ENCODE measurements around the gene LMF1. TPM values are rescaled to one million over a fixed set of nuclear protein-coding genes. Genes with fewer than 3 reads are reported as not detected.

The LMF1 gene
- total and polyA plus RNA-seq, 3 donors from 2014 or later = 12.5 to 83.4 (median 66.6) TPM

GRCh38 chr16:1005286-1005685 is 34.5 kb upstream of the LMF1 start:
- intact Hi-C loops (cut with DNase I; ENCODE audit: low total_unique reads) = no loop called here
- Histone ChIP-seq H3K36me3 (ENCODE audit: low read depth, missing control alignments) (no peaks in the 10 kb centered on the region), H3K27ac (no peak overlapping the region), H3K27me3 (no peaks in the 10 kb centered on the region), H3K9me3 (no peaks in the 10 kb centered on the region), H3K4me3 (no peak overlapping the region), H3K4me1 (no peaks in the 10 kb centered on the region)
- no peak for DNase-seq
- WGBS, 2 donors = 90 to 93% methylated on average over 11 of the region's 11 CpGs
- TF ChIP-seq, protein P1, sequence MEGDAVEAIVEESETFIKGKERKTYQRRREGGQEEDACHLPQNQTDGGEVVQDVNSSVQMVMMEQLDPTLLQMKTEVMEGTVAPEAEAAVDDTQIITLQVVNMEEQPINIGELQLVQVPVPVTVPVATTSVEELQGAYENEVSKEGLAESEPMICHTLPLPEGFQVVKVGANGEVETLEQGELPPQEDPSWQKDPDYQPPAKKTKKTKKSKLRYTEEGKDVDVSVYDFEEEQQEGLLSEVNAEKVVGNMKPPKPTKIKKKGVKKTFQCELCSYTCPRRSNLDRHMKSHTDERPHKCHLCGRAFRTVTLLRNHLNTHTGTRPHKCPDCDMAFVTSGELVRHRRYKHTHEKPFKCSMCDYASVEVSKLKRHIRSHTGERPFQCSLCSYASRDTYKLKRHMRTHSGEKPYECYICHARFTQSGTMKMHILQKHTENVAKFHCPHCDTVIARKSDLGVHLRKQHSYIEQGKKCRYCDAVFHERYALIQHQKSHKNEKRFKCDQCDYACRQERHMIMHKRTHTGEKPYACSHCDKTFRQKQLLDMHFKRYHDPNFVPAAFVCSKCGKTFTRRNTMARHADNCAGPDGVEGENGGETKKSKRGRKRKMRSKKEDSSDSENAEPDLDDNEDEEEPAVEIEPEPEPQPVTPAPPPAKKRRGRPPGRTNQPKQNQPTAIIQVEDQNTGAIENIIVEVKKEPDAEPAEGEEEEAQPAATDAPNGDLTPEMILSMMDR (IDR thresholded peaks at IDR 0.05) = no peak
- no peak for TF ChIP-seq POLR2A (IDR thresholded peaks at IDR 0.05)

GRCh38 chr16:1003391-1004347 is 32.9 kb upstream of the LMF1 start:
- Histone ChIP-seq H3K9me3 (no peaks in the 10 kb centered on the region), H3K27ac (no peak overlapping the region), H3K4me1 (no peaks in the 10 kb centered on the region), H3K4me3 (no peak overlapping the region), H3K27me3 (no peaks in the 10 kb centered on the region), H3K36me3 (ENCODE audit: low read depth, missing control alignments) (no peaks in the 10 kb centered on the region)
- no peak for TF ChIP-seq POLR2A (IDR thresholded peaks at IDR 0.05)
- TF ChIP-seq, protein P1 (IDR thresholded peaks at IDR 0.05) = no peak
- intact Hi-C loops (cut with DNase I; ENCODE audit: low total_unique reads) = no loop called here
- DNase-seq = no peak
- WGBS, 2 donors = 84 to 93% methylated on average over 28 to 41 of the region's 41 CpGs

GRCh38 chr16:1002399-1003166 is 31.8 kb upstream of the LMF1 start:
- no peak for DNase-seq
- Histone ChIP-seq H3K9me3 (no peaks in the 10 kb centered on the region), H3K36me3 (ENCODE audit: low read depth, missing control alignments) (no peaks in the 10 kb centered on the region), H3K4me3 (no peak overlapping the region), H3K4me1 (no peaks in the 10 kb centered on the region), H3K27me3 (no peaks in the 10 kb centered on the region), H3K27ac (no peak overlapping the region)
- no peak for TF ChIP-seq POLR2A (IDR thresholded peaks at IDR 0.05)
- TF ChIP-seq, protein P1 (IDR thresholded peaks at IDR 0.05) = no peak
- intact Hi-C loops (cut with DNase I; ENCODE audit: low total_unique reads) = no loop called here
- WGBS, 2 donors = 90 to 93% methylated on average over 35 to 46 of the region's 46 CpGs

- intact Hi-C loops (cut with DNase I; ENCODE audit: low total_unique reads) = no loop called here
- H3K36me3 ChIP-seq (ENCODE audit: low read depth, missing control alignments) = no peaks in the 10 kb centered on the region
- H3K27ac ChIP-seq = no peak overlapping the region
- no peak for TF ChIP-seq POLR2A (IDR thresholded peaks at IDR 0.05)
- TF ChIP-seq, protein P1 (IDR thresholded peaks at IDR 0.05) = no peak
- no peak for DNase-seq
- no peaks in the 10 kb centered on the region for H3K27me3 ChIP-seq
- H3K4me3 ChIP-seq = no peak overlapping the region
- no peaks in the 10 kb centered on the region for H3K9me3 ChIP-seq
- WGBS, 2 donors = 94 to 100% methylated on average over 1 to 11 of the region's 11 CpGs
- no peaks in the 10 kb centered on the region for H3K4me1 ChIP-seq
Observed at GRCh38 chr16:1001096-1001495, 30.3 kb upstream of the LMF1 start.
